Lower leg skin (tissue), 4 donors: ENCODE data around the gene PITX3. TPM values are rescaled to one million over a fixed set of nuclear protein-coding genes. Genes with fewer than 3 reads are reported as not detected.

Experiments
- DNase-seq, 2 donors: peaks; one replicate each; pipeline ENCODE4 v3.0.0-alpha.2; 2019; ENCODE audit warnings: low spot score in 2 of 2
- H3K4me3 ChIP-seq: fragments of 200-600 bp; sonication (generic); 2 replicates; pipeline ENCODE4 v1.5.1; 2017; ENCODE audit warnings: mild to moderate bottlenecking, low read depth; ENCODE audit not compliant: poor library complexity, severe bottlenecking
- CTCF ChIP-seq, 3 donors: fragments of 450-650 bp; IDR thresholded peaks; one replicate each; pipeline ENCODE4 v1.5.1; 2016; ENCODE audit warnings: antibody characterized with exemption in 3 of 3, mild to moderate bottlenecking in 3 of 3, moderate library complexity in 2 of 3
- POLR2A ChIP-seq, 2 donors: fragments of 450-650 bp; IDR thresholded peaks; one replicate each; pipeline ENCODE4 v1.6.1; 2016 to 2017; ENCODE audit warnings: antibody characterized with exemption in 2 of 2, mild to moderate bottlenecking in 1 of 2, moderate library complexity in 1 of 2
- WGBS, 2 donors: methylation state at CpG; one replicate each; pipeline ENCODE4 v1.1.5; 2018; 5-methylcytosine and 5-hydroxymethylcytosine counted together
- intact Hi-C: fragments of 100-400 bp; cut with DNase I; formaldehyde crosslinking; loops from one replicate; pipeline ENCODE4 v1.15.0; 2023; ENCODE audit warnings: low total_unique reads
- total RNA-seq, 4 donors: library from RNA; depleted of rRNA; stranded (reverse); fragments of >200 nt; gene quantifications; one replicate each; pipeline ENCODE4 v1.1.0, GENCODE V29; 2016

The PITX3 gene
- total RNA-seq, 4 donors from 2014 or later: not detected

GRCh38 chr10:102285133-102285532 is 43.8 kb upstream of the PITX3 start:
- DNase-seq: no peak
- intact Hi-C loops: no loop called here
- WGBS, 2 donors: 51 to 75% methylated on average over 2 of the region's 2 CpGs
- no peak overlapping the region for H3K4me3 ChIP-seq
- TF ChIP-seq CTCF (IDR thresholded peaks at IDR 0.05) (no peak), POLR2A (IDR thresholded peaks at IDR 0.05) (no peak)

- TF ChIP-seq POLR2A (IDR thresholded peaks at IDR 0.05): no peak
- TF ChIP-seq CTCF (IDR thresholded peaks at IDR 0.05): no peak
- WGBS, 2 donors: 55 to 64% methylated on average over 2 of the region's 2 CpGs
- intact Hi-C loops: no loop called here
- no peak overlapping the region for H3K4me3 ChIP-seq
- no peak for DNase-seq
Measured at GRCh38 chr10:102284531-102284930, 43.2 kb upstream of the PITX3 start.

GRCh38 chr10:102283890-102284289 is 42.6 kb upstream of the PITX3 start:
- DNase-seq: no peak
- TF ChIP-seq CTCF (IDR thresholded peaks at IDR 0.05) (no peak), POLR2A (IDR thresholded peaks at IDR 0.05) (no peak)
- H3K4me3 ChIP-seq: no peak overlapping the region
- WGBS, 2 donors: 40 to 45% methylated on average over 2 of the region's 2 CpGs
- intact Hi-C loops: no loop called here

- 39 to 52% methylated on average over 2 of the region's 2 CpGs for WGBS, 2 donors
- intact Hi-C loops: no loop called here
- DNase-seq: no peak
- no peak overlapping the region for H3K4me3 ChIP-seq
- TF ChIP-seq CTCF (IDR thresholded peaks at IDR 0.05) (no peak), POLR2A (IDR thresholded peaks at IDR 0.05) (no peak)
Measured at GRCh38 chr10:102283488-102283887, 42.2 kb upstream of the PITX3 start.

DNA sequence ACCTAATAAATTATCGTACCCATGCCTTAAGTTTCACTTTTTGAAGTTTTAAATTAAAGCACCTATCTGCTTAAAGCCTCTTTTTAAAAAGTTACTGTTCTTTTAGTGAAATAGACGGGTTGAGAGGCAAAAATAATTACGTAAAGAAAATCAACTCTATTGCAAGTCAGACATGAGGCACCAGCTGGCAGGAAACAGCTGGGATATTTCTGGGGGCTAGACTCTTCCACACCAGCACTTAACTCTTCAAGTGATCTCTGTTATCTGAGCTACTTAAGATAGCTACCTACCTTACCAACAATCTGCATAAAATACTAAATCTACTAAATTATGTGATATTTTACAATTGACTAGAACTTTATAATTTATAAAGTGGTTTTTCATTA is 39.8 kb upstream of the PITX3 start:
- intact Hi-C loops: no loop called here
- H3K4me3 ChIP-seq: no peak overlapping the region
- TF ChIP-seq POLR2A (IDR thresholded peaks at IDR 0.05) (no peak), CTCF (IDR thresholded peaks at IDR 0.05) (no peak)
- no peak for DNase-seq
- WGBS, 2 donors: 20 to 34% methylated on average over 3 of the region's 3 CpGs

- intact Hi-C loops: no loop called here
- 4% methylated on average over 3 of the region's 3 CpGs for WGBS, 2 donors
- no peak for TF ChIP-seq CTCF (IDR thresholded peaks at IDR 0.05)
- no peak for TF ChIP-seq POLR2A (IDR thresholded peaks at IDR 0.05)
- H3K4me3 ChIP-seq: no peak overlapping the region
- DNase-seq: no peak
Measured at GRCh38 chr10:102280397-102281101, 39.2 kb upstream of the PITX3 start.
